Liver (tissue), 3 donors: ENCODE results near the gene PODN.

ENCODE experiments used
- ATF3 ChIP-seq: IDR thresholded peaks from 2 replicates; pipeline ENCODE4 v1.6.1; 2016; ENCODE audit warnings: antibody characterized with exemption
- CTCF ChIP-seq: fragments of 150-350 bp; IDR thresholded peaks from 2 replicates; pipeline ENCODE4 v1.5.1; 2017; ENCODE audit warnings: improper control_type of control experiment, low read depth, low read length; ENCODE audit not compliant: missing input control
- GABPA ChIP-seq, 2 donors: IDR thresholded peaks in 1 of 2; conservative IDR thresholded peaks in 1 of 2; 2 replicates each; pipeline ENCODE4 v1.6.1; 2016; ENCODE audit warnings: antibody characterized with exemption in 2 of 2, mild to moderate bottlenecking in 1 of 2, moderate library complexity in 1 of 2
- HNF4G ChIP-seq: IDR thresholded peaks from 2 replicates; pipeline ENCODE4 v1.6.1; 2016; ENCODE audit warnings: antibody characterized with exemption
- MAX ChIP-seq: IDR thresholded peaks from 2 replicates; pipeline ENCODE4 v1.6.1; 2016; ENCODE audit warnings: antibody characterized with exemption
- RXRA ChIP-seq, 2 donors: IDR thresholded peaks; 2 replicates each; pipeline ENCODE4 v1.6.1; 2017 to 2018; ENCODE audit warnings: antibody characterized with exemption in 2 of 2, mild to moderate bottlenecking in 1 of 2
- SP1 ChIP-seq: IDR thresholded peaks from 2 replicates; pipeline ENCODE4 v1.6.1; 2018; ENCODE audit warnings: antibody characterized with exemption, mild to moderate bottlenecking
- TAF1 ChIP-seq: conservative IDR thresholded peaks from 2 replicates; pipeline ENCODE4 v1.6.1; 2016; ENCODE audit warnings: antibody characterized with exemption, mild to moderate bottlenecking
- YY1 ChIP-seq: IDR thresholded peaks from 2 replicates; pipeline ENCODE4 v1.6.1; 2016; ENCODE audit warnings: antibody characterized with exemption, mild to moderate bottlenecking
- donor health status: healthy.
- donor health status: healthy.

- TF ChIP-seq MAX (no peak), CTCF (no peak), GABPA (IDR thresholded peaks at IDR 0.05 in 1 of 2, conservative IDR thresholded peaks at IDR 0.05 in 1 of 2) (no peak), RXRA (IDR thresholded peaks at IDR 0.05) (no peak), YY1 (no peak), HNF4G (no peak), ATF3 (no peak), SP1 (no peak), TAF1 (no peak)
Measured at GRCh38 chr1:53043271-53043670, 18.7 kb upstream of the PODN start.
